RKO (cell line): ENCODE data around the gene TMEM201.
"Not testable (repeated sequence)": the region's sequence is repeated elsewhere in the genome, so short reads cannot be mapped to it uniquely, and the experiment has no call there.

Experiments
- DNase-seq: peaks from one replicate; pipeline ENCODE4 v3.0.0-alpha.2; 2016; ENCODE audit warnings: low spot score

TMEM201 gene, protein sequence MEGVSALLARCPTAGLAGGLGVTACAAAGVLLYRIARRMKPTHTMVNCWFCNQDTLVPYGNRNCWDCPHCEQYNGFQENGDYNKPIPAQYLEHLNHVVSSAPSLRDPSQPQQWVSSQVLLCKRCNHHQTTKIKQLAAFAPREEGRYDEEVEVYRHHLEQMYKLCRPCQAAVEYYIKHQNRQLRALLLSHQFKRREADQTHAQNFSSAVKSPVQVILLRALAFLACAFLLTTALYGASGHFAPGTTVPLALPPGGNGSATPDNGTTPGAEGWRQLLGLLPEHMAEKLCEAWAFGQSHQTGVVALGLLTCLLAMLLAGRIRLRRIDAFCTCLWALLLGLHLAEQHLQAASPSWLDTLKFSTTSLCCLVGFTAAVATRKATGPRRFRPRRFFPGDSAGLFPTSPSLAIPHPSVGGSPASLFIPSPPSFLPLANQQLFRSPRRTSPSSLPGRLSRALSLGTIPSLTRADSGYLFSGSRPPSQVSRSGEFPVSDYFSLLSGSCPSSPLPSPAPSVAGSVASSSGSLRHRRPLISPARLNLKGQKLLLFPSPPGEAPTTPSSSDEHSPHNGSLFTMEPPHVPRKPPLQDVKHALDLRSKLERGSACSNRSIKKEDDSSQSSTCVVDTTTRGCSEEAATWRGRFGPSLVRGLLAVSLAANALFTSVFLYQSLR

DNA sequence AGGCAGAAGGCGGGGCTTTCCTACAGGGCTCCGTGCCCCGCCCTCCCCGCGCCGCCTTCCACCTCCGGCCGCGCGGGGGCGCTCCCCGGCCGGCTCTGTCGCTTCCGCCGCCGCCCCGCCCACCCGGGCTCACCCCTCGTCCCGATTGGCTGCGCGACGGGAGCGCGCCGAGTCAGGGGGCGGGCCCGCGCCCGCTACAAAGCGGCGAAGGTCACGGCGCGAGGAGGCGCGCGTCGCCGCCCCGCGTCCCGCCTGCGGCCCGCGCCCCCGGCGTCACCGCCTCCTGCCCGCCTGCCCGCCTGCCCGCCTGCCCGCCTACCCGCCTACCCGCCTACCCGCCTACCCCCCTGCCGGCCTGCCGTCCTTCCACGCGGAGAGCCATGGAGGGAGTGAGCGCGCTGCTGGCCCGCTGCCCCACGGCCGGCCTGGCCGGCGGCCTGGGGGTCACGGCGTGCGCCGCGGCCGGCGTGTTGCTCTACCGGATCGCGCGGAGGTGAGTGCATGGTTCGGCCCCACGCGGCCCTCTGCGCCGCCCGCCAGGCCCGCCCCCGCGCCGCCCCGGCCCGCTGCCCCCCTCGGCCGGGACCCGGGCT lies at the start of gene TMEM201:
TSS of gene TMEM201 (plus strand) at position 361 of the 593 bp plus-strand sequence. CDS start at position 381, 20 bp downstream.
- peak; percentile 89 for DNase-seq

DNA sequence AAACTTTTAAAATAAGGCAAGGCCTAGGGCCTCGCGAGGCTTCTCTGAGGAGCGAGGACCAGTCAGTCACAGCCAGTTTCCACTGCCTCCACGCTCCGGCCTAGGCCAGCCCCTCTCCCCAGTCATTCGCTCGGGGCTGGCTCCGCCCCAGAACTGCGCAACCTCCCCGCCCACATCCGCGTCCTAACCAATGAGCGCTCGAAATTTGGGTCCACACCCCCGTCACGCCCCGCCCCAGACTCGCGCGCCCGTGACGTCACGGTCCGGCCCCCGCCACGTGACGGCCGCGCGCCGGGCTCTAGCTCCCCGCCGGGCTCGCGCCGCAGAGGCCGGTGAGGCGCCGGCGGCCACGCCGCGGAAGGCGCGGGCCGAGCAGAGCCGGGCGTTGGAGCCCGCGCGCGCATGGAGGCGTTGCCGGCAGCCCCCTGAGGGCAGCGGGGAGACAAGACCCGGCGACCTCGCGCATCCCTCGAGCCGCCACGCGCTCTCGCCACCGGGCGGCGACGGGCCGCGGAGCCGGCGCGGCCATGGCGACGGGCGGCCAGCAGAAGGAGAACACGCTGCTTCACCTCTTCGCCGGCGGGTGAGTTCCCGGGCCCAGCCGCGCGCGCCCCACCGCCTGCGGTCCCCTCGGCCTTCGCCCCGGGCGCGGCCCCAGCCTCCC lies 49.4 kb upstream of the TMEM201 start, which contains the start of gene SLC25A33:
TSS of gene SLC25A33 (plus strand) at position 301 of the 664 bp plus-strand sequence. CDS start at position 528, 227 bp downstream.
- DNase-seq = peak; percentile 96

DNA sequence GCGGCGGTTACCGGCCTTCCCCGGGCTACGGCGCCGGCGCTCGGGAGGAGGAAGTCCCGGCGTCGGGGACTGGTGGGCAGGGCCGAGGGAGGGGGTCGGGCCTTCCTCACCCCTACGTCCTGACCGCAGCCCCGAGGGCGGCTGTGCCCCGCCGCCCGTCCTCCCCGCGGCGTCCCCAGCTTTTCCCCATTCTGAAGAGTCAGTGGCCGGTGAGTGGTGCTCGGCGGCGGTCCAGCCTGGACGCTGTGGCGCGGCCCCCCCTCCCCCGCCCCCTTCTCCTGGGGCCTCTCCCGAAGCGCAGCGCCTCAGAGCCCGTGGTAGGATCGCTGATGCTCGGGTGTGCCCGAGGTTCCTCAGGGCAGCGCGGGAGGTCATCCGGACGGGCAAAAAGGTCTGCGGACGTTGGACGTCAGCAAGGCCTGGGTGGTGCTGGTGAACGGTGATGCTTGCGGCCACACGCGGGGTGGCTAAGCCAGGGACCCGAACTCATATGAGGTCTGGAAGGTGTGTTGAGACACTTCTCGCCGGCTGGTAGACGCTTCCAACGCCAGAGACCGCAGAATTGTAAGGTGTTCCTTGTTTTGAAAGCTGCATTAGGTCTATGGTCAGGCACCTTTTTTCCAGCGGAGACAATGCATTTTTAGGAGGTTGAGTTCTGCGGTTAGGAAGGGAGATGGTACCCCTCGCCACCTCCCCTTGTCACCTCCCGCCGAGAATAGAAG lies 48.7 kb upstream of the TMEM201 start:
- peak; percentile 78 for DNase-seq

DNA sequence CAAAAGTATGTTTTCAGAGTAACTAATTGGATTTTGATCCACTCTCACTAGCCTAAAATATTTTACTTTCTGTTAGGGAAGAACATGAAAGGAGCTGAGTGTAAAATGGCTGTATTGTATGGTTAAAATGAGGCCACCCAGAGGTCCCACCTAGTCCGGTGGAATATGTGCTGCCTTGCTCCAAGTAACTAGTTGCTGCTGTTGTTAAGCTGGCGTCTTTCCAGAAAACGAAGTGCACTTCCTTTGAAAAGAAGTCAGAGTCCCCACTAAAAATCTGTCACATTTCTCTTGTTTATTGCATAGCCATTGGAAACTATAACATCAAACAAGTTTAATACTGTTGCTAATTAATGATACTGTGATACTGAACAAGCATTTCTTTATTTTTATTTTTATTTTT lies 46.3 kb upstream of the TMEM201 start:
- peak; percentile 47 for DNase-seq

DNA sequence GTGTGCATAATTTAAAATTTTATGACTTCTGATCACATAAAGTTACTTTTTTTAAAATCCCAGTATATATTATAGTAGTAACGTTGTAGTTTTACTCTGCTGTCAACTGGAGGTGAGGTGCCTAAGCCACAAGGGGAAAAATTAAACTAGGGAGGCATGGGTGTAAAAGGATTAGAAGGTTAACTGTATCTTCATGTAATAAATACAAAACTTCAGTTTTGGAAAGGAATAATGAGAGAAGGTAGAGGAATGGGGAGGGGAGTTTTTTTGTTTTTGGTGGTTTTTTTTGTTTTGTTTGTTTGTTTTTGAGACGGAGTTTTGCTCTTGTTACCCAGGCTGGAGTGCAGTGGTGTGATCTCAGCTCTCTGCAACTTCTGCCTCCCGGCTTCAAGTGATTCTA lies 43.8 kb upstream of the TMEM201 start:
- DNase-seq = no peak

DNA sequence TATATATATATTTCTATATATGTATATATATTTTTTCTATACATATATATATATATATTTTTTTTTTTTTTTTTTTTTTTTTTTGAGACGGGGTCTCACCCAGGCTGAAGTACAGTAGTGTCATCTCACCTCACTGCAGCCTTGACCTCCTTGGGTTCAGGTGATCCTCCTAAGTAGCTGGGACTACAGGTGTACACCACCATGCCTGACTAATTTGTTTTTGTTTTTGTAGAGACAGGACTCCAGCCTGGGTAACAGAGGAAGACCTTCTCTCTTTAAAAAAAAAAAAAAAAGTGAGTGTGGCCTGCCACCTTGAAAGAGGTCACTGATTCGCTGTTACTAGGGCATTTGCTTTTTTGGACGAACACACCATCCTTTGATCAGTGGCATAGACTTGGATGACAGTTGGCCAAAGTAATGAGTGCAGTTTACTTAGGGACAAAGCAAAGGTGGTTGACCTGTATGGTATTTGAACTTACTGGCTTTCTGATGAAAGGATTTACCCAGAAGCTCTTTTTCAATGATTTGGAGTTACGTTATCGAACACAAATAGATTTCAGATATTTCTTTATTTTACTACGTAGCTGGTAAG lies 38.7 kb upstream of the TMEM201 start:
- DNase-seq = no peak

DNA sequence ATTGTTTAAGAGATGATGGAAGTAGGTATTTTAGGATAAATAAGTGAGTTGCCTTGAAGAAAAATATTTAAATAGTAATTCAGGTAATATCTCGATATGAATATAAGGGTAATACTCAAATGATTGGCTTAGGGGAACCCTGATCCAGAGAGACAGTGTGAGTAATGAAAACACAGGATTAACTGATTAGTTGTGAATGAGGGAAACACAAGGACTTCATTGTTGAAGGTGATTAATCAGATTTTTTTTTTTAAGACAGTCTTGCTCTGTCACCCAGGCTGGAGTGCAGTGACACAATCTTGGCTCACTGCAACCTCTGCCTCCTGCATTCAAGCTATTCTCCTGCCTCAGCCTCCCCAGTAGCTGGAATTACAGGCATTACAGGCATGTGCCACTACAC lies 36.7 kb upstream of the TMEM201 start:
- DNase-seq = no peak

DNA sequence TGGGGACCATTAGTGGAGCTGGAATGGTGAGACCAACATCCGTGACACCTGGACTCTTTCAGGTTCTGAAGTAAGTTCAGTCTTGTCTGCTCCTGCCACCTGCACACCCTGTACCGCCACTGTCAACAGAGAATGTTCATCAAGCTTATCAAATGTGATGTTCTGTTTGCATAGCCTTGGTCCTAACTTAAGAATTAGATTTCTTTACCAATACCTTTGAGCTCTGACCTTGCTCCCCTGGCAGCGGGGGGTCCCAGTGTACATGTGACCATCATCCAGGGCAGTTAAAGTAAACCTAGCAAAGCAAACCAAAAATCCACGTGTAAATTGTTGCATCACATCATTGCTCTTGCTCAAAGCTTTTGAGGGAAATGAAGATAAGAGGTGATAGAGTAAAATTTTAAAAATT lies 35.0 kb upstream of the TMEM201 start:
- no peak for DNase-seq

DNA sequence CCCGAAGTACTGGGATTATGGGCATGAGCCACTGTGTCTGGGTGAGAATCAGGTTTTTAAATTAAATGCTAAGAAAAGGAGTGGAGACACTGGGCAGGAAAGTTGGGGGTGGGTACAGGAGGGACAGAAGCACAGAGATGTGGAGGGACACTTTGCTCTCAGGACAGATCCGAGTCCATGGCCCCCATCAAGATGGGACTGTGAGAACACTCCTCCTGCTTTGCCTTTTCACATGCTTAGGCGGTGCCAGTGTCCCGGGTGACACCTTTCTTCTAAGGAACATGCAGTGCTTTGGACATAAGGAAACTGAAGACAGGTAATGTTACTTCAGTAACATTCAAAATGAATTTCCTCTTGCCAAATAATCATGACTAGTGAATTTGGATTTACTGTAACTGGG lies 32.8 kb upstream of the TMEM201 start:
- DNase-seq = no peak

DNA sequence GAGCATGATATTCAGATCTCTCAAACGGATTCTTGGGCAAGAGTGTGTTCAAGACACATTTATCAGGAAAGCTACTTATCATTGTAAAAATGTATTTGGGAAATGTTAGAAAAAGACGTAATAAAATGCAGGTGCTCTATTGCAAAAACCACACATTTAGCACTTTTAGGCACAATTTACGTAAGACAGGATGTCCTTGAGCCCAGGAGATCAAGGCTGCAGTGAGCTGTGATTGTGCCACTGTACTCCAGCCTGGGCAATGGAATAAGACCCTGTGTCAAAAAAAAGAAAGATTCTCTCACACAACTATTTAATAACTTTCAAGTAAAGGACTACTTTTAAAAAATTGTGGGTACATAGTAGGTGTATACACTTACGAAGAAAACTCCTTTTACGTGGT lies 31.1 kb upstream of the TMEM201 start:
- DNase-seq = no peak

DNA sequence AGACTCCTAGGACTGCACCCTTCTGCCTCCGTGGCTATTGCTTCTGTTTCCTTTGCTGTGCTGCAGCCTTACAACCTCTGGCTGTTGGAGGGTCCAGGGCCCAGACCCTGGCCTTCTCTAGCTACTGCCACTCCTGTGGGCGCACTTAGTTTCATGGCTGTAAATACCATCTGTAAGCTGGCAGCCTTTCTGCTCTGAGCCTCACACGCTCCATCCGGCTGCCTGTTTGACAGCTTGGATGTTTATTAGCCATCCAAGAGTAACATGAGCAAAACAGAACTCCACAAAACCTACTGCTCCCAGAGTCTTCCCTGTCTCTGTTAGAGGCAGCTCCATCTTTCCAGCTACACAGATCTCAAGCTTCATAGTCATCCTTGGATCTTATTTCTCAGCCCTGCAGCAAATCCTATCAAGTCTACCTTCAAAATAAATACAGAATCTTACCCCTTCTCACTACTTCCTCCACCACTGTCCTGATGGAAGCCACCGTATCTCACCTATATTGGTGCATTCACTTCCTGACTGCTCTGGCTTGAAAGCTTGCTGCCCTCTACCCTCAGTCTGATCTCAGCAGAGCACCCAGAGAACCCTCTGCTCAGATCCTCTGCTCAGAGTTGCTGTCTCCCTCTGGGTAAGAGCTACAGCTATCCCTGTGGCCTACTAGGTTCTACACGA lies 30.3 kb upstream of the TMEM201 start:
- DNase-seq = no peak

DNA sequence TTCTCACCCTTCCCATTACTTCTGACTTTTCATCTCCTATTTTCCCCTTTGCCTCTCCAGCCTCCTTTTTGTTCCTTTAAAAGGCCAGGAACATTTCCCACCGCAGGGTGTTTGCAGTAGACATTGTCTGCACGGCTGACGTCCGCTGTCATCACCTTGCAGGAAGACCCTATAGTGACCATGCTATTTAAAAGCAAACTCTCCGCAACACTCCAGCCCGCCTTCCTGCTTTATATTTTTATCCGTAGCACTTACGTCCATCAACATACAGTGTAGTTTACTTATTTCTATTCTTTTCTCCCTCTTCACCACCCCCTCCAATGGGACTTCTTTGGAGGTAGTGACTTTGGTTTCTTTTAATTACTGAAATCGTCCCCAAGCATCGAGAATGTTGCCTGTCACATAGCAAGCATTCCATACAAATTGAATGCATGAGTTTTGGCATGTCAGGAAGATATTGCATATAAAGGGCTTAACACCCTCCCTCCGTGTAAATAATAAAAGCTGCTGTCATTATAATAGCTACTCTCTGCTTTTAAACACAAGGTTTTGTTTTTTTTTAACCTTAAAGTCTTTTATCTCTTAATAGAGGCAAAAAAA lies 29.7 kb upstream of the TMEM201 start:
- no peak for DNase-seq

DNA sequence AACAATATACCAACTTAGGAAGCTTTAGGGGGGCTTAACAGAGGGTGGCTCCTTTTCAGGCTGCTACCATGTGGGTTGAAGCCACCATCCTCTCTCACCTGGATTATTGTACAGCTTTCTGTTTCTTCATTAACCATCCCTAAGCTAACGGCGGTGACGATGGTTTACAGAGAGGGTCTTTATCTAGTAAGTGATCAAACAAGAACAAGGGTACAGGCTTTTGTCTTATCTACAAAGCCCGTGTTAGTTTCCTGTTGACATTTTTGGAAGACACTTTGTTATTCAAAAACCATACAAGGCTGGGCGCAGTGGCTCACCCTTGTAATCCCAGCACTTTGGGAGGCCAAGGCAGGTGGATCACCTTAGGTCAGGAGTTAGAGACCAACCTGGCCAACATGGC lies 29.0 kb upstream of the TMEM201 start:
- no peak for DNase-seq

DNA sequence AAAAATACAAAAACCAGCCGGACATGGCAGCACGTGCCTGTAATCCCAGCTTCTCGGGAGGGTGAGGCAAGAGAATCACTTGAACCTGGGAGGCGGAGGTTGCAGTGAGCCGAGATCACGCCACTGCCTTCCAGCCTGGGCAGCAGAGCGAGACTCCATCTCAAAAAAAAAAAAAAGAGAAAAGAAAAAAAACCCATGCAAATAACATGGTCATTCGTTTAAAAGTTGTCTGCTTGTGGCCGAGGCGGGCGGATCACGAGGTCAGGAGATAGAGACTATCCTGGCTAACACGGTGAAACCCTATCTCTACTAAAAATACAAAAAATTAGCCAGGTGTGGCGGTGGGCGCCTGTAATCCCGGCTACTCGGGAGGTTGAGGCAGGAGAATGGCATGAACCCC lies 28.6 kb upstream of the TMEM201 start:
- DNase-seq = not testable (repeated sequence)

DNA sequence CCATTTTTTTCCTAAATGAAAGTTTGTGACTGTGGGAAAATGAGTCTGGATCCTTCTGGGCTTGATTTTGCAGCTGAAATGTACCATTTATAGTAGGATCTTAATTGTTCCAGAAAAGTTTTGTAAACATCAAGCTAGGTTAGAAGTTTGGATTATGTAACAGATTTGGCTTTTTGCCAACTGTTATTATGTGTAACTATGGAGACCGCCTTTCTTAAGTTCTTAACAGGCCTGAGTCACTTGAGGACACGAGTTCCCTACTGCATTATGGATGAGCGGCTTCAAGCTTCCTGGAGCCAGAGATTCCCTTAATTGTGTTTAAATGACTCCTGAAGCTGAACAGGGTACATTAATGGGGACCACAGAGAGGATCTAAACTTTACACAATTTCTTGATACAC lies 27.3 kb upstream of the TMEM201 start:
- DNase-seq = peak; percentile 84

DNA sequence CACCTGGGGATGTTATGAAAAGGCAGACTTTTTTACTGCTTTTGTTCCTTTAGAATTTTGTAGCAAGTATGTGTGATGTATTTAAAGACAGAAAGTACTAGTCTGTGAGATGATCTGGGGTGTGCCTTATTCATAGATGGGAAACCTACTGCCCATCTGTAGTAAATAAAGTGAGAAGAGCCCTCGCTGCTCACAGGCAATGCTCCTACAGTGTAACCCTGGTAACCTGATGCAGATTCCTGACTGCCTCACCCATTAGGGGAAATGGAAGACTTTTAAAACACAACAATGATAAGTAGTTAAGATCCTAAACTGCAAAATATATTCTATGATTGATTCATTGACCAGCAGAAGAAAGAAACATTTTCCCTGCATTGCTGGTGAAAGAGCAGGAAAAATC lies 19.4 kb upstream of the TMEM201 start:
- no peak for DNase-seq

DNA sequence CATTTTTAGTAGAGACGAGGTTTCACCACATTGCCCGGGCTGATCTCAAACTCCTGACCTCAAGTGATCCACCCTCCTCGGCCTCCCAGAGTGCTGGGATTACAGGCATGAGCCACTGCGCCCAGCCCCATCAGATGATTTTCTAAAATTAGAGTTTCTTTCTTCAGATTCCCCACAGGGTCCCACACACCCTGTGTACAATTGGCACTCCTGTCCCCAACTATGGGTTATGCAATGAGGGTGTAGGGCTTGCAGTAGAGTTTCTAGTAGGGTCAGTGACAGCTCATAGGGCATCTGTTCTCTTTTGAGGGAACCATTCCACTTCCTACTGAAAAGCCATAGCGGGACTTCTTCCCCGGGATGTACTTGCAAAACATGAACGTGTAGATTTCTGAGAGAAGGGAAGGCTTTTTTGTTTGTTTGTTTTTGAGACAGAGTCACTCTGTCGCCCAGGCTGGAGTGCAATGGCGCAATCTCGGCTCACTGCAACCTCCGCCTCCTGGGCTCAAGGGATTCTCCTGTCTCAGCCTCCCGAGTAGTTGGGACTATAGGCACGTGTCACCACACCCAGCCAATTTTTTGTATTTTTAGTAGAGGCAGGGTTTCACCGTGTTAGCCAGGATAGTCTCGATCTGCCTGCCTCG lies 17.7 kb upstream of the TMEM201 start:
- not testable (repeated sequence) for DNase-seq

DNA sequence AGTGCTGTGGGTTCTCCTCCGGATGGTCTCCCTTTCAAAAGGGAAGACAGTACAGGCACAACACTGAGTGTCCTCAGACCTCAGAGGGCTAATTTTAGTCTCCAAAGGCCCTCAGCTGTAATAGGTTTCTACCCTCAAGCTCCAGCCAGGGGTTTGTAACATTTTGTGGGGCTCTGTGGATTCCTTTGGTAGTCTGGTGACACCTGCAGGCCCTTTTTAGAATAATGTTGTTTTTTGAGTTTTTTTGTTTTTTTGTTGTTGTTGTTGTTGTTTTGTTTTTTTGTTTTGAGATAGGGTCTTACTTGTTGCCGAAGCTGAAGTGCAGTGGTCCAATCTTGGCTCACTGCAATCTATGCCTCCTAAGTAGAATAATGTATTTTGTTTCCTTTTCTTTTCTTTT lies 15.0 kb upstream of the TMEM201 start:
- DNase-seq = no peak

DNA sequence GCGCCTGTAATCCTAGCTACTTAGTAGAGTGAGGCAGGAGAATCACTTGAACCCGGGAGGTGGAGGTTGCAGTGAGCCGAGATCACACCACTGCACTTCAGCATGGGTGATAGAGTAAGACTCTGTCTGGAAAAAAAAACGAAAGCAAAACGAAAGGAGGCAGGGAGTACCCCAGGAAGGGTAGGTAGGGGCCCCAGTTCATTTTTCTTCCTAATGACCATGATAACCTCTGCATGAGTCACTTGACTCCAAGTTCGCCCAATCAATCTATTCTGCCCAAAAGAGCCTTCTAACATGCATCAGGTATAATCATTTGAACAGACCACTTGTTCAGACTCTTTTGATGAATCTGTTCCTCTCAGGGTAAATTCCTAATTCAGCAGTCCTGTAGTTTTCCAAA lies 13.2 kb upstream of the TMEM201 start:
- DNase-seq = no peak

DNA sequence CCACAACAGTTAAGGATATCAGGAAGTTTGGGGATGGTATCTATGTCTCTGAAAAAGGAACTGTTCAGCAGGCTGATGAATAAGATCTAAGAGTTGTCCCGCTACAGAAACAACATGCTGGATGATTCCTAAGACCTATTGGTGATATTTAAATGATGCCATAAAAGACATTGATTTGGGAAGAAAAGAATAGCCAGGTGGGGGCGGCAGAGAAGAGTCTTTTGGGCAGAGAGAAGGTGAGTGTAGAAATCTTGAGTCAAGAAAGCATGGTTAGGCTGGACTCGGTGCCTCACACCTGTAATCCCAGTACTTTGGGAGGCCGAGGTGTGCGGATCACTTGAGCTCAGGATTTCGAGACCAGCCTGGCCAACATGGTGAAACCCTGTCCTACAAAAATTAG lies 11.8 kb upstream of the TMEM201 start:
- DNase-seq = no peak
